KOPT-K1 (cell line): ENCODE data around the gene SLC66A2.

Experiments
- H3K27ac ChIP-seq: fragments of 200-600 bp; sonication (generic); 2 replicates; pipeline ENCODE4 v1.5.1; 2016; ENCODE audit warnings: antibody characterized with exemption, mild to moderate bottlenecking, low read depth, low read length; ENCODE audit not compliant: poor library complexity, severe bottlenecking
- H3K36me3 ChIP-seq: fragments of 200-600 bp; sonication (generic); 2 replicates; pipeline ENCODE4 v1.5.1; 2017; ENCODE audit warnings: antibody characterized with exemption, mild to moderate bottlenecking, low read length, moderate library complexity; ENCODE audit not compliant: insufficient read depth
- H3K9me3 ChIP-seq: fragments of 200-600 bp; sonication (generic); 2 replicates; pipeline ENCODE4 v1.5.1; 2017; ENCODE audit warnings: antibody characterized with exemption, low read length, mild to moderate bottlenecking; ENCODE audit not compliant: insufficient read depth, poor library complexity, severe bottlenecking

Gene SLC66A2

GRCh38 chr18:79902640-79903039 lies 48.8 kb downstream of the SLC66A2 start:
- Histone ChIP-seq H3K36me3 (peaks cover 36% of the 10 kb centered on the region), H3K27ac (no peak overlapping the region), H3K9me3 (peaks cover 36% of the 10 kb centered on the region)

GRCh38 chr18:79902075-79902474 lies 49.4 kb downstream of the SLC66A2 start:
- Histone ChIP-seq H3K36me3 (peaks cover 32% of the 10 kb centered on the region), H3K9me3 (peaks cover 41% of the 10 kb centered on the region)

GRCh38 chr18:79901665-79902064 lies 49.8 kb downstream of the SLC66A2 start:
- H3K27ac ChIP-seq, result no peak overlapping the region
- H3K36me3 ChIP-seq, result peaks cover 32% of the 10 kb centered on the region
- H3K9me3 ChIP-seq, result peaks cover 45% of the 10 kb centered on the region

More at GRCh38 chr18:79902075-79902474, 49.4 kb downstream of the SLC66A2 start:
- no peak overlapping the region for H3K27ac ChIP-seq

GRCh38 chr18:79900610-79901570 lies 50.6 kb downstream of the SLC66A2 start:
- Histone ChIP-seq H3K9me3 (peaks cover 53% of the 10 kb centered on the region), H3K27ac (no peak overlapping the region), H3K36me3 (peaks cover 32% of the 10 kb centered on the region)

DNA sequence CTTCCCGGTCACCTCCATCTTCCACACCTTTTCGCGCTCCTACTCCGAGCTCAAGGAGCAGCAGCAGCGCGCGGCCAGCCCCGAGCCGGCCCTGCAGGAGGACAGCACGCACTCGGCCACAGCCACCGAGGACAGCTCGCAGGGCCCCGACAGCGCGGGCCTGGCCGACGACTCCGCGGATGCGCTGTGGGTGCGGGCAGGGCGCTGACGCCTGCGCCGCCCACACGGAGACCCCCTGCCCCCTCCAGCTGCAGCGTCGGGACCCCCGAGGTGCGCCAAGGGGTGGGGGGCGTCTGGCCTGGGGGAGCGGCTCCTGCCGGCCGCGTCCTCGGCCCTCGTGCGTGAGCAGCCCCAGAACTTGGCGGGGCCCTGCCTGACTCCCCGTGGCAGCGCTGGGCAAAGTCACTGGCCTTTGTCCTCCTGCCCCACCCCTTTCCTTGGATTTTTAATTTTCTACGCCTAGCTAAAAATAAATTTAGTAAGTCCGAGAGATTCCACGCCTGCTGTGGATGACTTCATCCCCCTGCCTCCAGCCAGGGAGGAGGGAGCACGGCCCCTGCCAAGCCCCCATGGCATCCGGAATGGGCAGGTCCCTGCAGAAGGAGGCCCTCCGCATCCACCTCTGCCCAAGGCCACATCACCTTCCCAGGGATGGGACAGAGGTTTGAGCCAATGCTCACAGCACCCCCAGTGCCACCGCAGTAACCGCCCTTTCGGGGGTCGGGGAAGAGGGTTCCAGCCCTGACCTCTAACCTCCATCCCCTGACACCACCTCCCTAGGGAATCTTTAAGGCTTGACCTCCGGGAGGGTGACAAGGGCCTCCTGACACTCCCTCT lies 51.6 kb downstream of the SLC66A2 start:
- peaks cover 32% of the 10 kb centered on the region for H3K36me3 ChIP-seq
- H3K27ac ChIP-seq, result no peak overlapping the region
- H3K9me3 ChIP-seq, result peaks cover 64% of the 10 kb centered on the region

GRCh38 chr18:79898952-79899608 lies 52.4 kb downstream of the SLC66A2 start:
- Histone ChIP-seq H3K36me3 (peaks cover 31% of the 10 kb centered on the region), H3K27ac (no peak overlapping the region), H3K9me3 (peaks cover 71% of the 10 kb centered on the region)

DNA sequence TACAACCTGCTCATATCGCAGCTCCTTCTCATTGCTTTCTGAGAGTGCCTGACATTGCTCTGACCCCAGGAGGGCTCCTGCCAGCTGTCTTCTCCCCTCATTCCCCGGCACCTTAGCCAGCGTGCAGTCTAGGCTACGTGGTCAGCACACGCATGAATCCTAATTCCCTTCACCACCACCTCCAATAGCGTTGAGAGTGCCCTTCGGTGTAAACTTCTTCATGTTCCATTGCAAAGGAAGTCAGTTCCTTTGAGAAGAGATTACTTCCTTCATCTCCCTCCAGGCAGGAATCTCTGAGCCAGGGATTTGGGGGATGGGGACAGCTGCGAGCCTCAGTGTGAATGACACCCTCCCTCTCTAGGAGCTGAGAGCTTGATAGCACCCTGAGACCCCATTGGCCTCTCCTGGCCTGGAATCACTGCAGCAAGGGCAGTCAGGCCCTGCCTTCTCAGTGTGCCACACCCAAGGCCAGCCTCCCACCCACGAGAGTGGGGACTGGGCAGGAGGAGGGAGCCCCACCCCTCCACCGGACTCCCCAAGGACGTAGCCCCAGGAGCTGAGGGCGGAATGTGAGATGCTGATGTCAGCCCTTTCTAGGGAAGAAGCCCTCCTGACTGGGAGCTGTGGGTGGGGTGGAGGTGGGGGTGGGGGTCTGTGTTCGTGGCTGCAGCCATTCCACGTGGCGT lies 53.4 kb downstream of the SLC66A2 start:
- Histone ChIP-seq H3K27ac (no peak overlapping the region), H3K36me3 (peaks cover 21% of the 10 kb centered on the region), H3K9me3 (peaks cover 81% of the 10 kb centered on the region)

DNA sequence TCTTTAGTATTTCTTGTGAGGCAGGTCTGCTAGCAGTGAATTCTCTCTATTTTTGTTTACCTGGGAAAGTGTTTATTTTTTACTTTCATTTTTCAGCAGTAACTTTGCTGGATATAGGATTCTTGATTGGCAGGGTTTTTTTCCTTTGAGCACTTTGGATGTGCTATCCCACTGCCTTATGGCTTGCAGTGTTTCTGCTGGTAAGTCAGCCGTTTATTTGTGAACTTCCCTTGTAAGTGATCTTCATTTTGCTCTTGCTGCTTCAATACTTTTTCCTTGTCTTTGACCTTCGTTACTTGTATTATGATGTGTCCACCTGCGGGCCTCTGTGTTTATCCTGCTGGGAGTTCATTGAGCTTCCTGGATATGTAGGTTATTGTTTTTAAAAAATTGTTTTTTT lies 54.7 kb downstream of the SLC66A2 start:
- Histone ChIP-seq H3K36me3 (peaks cover 8% of the 10 kb centered on the region; the same call in 1 of the 2 replicates), H3K27ac (no peak overlapping the region), H3K9me3 (peaks cover 85% of the 10 kb centered on the region)

GRCh38 chr18:79890674-79891073 lies 60.8 kb downstream of the SLC66A2 start:
- H3K27ac ChIP-seq, result no peak overlapping the region

DNA sequence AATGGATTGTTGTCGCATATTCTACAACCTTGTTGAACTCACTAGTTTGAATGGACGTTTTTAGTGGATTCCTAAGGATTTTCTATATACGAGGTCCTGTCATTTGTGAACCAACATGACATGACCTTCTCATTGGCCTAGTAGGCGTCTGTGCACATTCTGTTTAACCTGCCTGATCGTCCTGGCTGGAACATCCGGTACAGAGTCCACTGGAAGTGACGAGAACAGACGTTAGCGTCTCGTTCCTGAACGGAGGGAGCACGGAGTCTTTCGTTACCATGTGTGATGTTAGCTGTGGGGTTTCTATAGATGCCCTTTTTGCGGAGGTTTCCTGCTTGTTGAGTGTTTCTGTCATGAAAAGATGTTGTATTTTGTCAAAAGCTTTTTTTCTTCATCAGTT lies 61.9 kb downstream of the SLC66A2 start:
- no peak overlapping the region for H3K27ac ChIP-seq
- H3K9me3 ChIP-seq, result peaks cover 61% of the 10 kb centered on the region
- no peaks in the 10 kb centered on the region for H3K36me3 ChIP-seq

More at GRCh38 chr18:79890674-79891073, 60.8 kb downstream of the SLC66A2 start:
- peaks cover 72% of the 10 kb centered on the region for H3K9me3 ChIP-seq
- no peaks in the 10 kb centered on the region for H3K36me3 ChIP-seq

- peaks cover 45% of the 10 kb centered on the region for H3K9me3 ChIP-seq
- H3K36me3 ChIP-seq, result no peaks in the 10 kb centered on the region
- H3K27ac ChIP-seq, result no peak overlapping the region
These were observed 63.4 kb downstream of the SLC66A2 start for GRCh38 chr18:79888016-79888415.

GRCh38 chr18:79887181-79888000 lies 64.1 kb downstream of the SLC66A2 start:
- Histone ChIP-seq H3K27ac (no peak overlapping the region), H3K36me3 (no peaks in the 10 kb centered on the region), H3K9me3 (peaks cover 44% of the 10 kb centered on the region)

DNA sequence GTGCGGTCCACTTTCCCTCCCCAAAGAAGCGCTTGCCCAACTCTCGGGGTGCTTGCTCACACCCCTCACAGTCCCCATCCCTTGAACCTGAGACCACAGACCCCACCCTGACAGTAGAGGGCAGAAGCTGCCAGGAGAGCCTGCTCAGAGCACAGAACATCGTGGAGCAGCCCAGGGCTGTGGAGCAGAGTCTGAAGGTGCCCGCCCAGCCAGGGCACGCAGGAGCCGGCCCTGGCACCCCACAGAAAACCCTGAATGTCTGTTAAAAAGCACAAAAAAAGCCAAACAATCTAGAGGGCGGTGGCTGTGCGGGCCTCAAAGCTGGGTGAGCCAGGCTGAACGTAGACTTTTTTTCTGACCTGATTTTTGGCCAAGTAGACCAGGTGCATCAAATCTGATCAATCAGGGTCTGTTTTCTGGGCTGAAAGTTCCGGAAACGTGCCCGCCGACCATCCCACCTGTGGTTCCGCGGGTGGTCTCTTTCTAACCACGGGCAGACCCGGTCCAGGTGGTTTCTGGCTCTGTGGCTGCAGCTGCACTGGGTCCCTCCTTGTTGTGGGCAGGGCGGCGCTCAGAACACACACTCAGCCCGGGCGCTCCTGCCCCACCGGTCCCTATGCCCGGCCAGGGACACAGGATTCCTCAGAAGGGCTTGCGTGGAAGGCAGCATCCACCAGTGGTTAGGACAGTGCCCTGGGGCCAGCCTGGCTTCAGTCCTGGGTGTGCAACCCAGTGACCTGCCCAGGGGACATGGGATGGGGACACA lies 66.3 kb downstream of the SLC66A2 start:
- H3K27ac ChIP-seq, result no peak overlapping the region
- H3K36me3 ChIP-seq, result no peaks in the 10 kb centered on the region
- H3K9me3 ChIP-seq, result peaks cover 26% of the 10 kb centered on the region
